Vagina (tissue), 2 donors: ENCODE data around the gene UTY. TPM values are rescaled to one million over a fixed set of nuclear protein-coding genes. Genes with fewer than 3 reads are reported as not detected.

Experiments
- DNase-seq, 2 donors: peaks; one replicate each; pipeline ENCODE4 v3.0.0-alpha.2; 2017; ENCODE audit errors: extremely low spot score in 2 of 2
- H3K27ac ChIP-seq: fragments of 200-600 bp; sonication (generic); one replicate; pipeline ENCODE4 v1.5.1; 2019
- H3K27me3 ChIP-seq: fragments of 200-600 bp; sonication (generic); one replicate; pipeline ENCODE4 v1.5.1; 2019
- H3K36me3 ChIP-seq, 2 donors: fragments of 200-600 bp; sonication (generic); one replicate each; pipeline ENCODE4 v1.5.1; 2017 to 2019
- H3K4me1 ChIP-seq: fragments of 200-600 bp; sonication (generic); one replicate; pipeline ENCODE4 v1.5.1; 2019
- H3K4me3 ChIP-seq, 2 donors: fragments of 200-600 bp; sonication (generic); 1 replicate in 1 of 2; 2 replicates in 1 of 2; pipeline ENCODE4 v1.5.1; 2016 to 2019
- H3K9me3 ChIP-seq: fragments of 200-600 bp; sonication (generic); one replicate; pipeline ENCODE4 v1.5.1; 2019
- POLR2A ChIP-seq, 2 donors: fragments of 450-650 bp; IDR thresholded peaks; one replicate each; pipeline ENCODE4 v1.6.1; 2017; ENCODE audit warnings: antibody characterized with exemption in 2 of 2, mild to moderate bottlenecking in 2 of 2, moderate library complexity in 2 of 2
- POLR2AphosphoS5 ChIP-seq, 2 donors: sonication (generic); formaldehyde crosslinking; IDR thresholded peaks; one replicate each; pipeline ENCODE4 v1.9.0; 2017; ENCODE audit warnings: antibody characterized with exemption in 2 of 2, mild to moderate bottlenecking in 2 of 2, low read depth in 1 of 2; ENCODE audit not compliant: insufficient read depth in 1 of 2
- intact Hi-C: fragments of 100-400 bp; cut with DNase I; formaldehyde crosslinking; loops from one replicate; pipeline ENCODE4 v1.15.1; 2023
- total RNA-seq: library from RNA; depleted of rRNA; stranded (reverse); fragments of >200 nt; gene quantifications from one replicate; pipeline ENCODE4 v1.2.3, GENCODE V29; 2016
- TF ChIP-seq, protein P1 (sequence below), 3 experiments: fragments of 450-650 bp in 2 of 3; fragments of 200-600 bp in 1 of 3; sonication (generic) in 1 of 3; IDR thresholded peaks; one replicate each; pipeline ENCODE4 v1.5.1; 2017 to 2019; ENCODE audit warnings: antibody characterized with exemption in 3 of 3, mild to moderate bottlenecking in 2 of 3, moderate library complexity in 2 of 3

The UTY gene
- total RNA-seq, 1 donor from 2014 or later, result not detected

DNA sequence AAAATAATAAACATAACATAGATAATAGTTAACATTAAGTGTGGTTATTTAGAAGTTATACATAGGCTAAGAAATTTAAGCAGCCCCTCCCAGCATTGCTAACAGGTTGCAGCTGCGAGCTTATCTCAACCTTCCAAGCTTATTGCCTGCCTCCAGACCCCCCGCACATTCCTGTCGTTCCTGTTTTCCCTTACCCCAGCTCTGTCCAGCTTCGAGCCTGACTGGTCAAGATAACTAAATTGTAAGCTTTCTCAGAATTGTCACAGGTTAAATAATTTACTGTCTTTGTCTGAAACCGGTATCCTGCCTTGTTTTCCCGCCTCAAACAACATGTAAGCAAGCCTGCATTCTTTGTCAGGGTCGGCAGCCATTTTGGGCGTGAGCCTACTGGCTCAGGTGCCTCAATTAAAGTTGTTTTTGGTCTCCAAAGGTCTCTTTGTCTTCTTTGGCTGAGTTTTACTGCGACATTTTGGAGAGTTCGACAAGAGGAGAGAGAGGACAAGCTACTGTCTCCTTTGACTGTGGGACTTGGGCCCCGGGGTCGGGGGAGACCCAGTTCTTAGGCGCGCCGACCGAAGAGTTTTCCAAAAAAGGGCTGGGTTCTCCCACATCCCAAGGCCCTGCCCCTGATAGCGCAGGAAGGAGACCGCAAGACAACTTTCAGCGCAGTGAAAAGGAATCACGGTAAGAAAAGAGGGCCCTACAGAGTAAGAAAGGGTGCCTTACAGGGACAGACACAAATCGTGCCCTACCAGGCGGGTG lies 44.4 kb downstream of the UTY start:
- Histone ChIP-seq H3K4me3 (no peak overlapping the region), H3K27me3 (no peaks in the 10 kb centered on the region), H3K36me3 (no peaks in the 10 kb centered on the region), H3K27ac (no peak overlapping the region), H3K4me1 (no peaks in the 10 kb centered on the region), H3K9me3 (no peaks in the 10 kb centered on the region)
- TF ChIP-seq POLR2AphosphoS5 (IDR thresholded peaks at IDR 0.05; ENCODE audit: insufficient read depth in 1 of 2, low read depth in 1 of 2) (no peak), POLR2A (IDR thresholded peaks at IDR 0.05) (no peak)
- TF ChIP-seq, protein P1, sequence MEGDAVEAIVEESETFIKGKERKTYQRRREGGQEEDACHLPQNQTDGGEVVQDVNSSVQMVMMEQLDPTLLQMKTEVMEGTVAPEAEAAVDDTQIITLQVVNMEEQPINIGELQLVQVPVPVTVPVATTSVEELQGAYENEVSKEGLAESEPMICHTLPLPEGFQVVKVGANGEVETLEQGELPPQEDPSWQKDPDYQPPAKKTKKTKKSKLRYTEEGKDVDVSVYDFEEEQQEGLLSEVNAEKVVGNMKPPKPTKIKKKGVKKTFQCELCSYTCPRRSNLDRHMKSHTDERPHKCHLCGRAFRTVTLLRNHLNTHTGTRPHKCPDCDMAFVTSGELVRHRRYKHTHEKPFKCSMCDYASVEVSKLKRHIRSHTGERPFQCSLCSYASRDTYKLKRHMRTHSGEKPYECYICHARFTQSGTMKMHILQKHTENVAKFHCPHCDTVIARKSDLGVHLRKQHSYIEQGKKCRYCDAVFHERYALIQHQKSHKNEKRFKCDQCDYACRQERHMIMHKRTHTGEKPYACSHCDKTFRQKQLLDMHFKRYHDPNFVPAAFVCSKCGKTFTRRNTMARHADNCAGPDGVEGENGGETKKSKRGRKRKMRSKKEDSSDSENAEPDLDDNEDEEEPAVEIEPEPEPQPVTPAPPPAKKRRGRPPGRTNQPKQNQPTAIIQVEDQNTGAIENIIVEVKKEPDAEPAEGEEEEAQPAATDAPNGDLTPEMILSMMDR (IDR thresholded peaks at IDR 0.05), result no peak
- intact Hi-C loops, result no loop called here
- no peak for DNase-seq

DNA sequence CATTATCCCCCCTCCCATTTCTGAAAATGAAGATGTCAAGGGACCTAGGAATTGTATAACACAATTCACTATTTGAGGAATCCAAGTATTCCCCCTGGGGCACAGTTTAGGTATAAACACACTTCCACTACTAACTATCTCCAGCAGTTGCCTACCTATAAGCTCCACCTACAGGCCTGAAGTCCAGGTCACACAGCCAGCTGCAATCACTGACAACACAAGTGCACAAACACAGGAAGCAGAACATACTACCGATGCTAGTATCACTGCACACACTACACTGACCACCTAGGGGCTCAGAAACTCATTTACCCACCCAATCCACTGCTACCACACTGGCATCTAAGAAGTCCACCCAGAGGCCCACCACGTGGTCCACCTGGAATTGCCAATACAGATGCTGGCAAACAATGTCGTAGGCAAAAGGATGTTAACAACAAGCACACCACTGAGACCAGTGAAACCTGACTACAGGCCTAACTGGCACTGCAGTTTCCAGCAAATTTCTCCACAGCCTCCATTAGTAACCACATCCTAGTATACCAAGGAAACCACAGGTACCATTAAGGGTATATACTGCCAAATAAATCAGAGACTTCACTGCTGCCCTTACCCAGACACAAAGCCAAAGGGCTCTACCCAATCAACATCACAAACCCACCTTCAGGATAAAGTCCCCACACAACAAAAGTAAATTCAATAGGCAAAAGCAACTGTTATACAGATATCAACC lies 47.4 kb downstream of the UTY start:
- intact Hi-C loops, result no loop called here
- H3K36me3 ChIP-seq, result no peaks in the 10 kb centered on the region
- no peaks in the 10 kb centered on the region for H3K9me3 ChIP-seq
- H3K27me3 ChIP-seq, result no peaks in the 10 kb centered on the region
- H3K27ac ChIP-seq, result no peak overlapping the region
- no peak for DNase-seq
- no peaks in the 10 kb centered on the region for H3K4me1 ChIP-seq
- H3K4me3 ChIP-seq, result no peak overlapping the region
- TF ChIP-seq, protein P1 (IDR thresholded peaks at IDR 0.05), result no peak
- TF ChIP-seq POLR2A (IDR thresholded peaks at IDR 0.05), result no peak
- TF ChIP-seq POLR2AphosphoS5 (IDR thresholded peaks at IDR 0.05; ENCODE audit: insufficient read depth in 1 of 2, low read depth in 1 of 2), result no peak

DNA sequence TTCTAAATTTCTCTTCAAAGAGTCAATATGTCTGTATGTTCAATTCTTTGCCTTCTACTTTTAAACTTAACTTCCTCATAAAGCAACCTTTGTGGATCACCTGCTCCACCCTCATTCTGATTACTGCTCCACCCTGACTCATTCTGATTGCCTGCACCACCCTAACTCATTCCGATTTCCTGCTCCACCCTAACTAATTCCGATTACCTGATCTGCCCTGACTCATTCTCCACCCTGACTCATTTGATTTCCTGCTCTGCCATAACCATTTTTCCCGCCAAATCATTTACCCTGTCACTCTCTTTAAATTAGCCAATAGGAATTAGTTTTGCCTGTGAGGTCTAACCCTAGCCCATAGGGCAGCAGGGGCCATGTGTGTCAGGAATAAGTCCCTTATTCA lies 50.3 kb downstream of the UTY start:
- Histone ChIP-seq H3K27me3 (no peaks in the 10 kb centered on the region), H3K4me1 (no peaks in the 10 kb centered on the region), H3K36me3 (no peaks in the 10 kb centered on the region), H3K27ac (no peak overlapping the region), H3K4me3 (no peak overlapping the region), H3K9me3 (no peaks in the 10 kb centered on the region)
- no peak for DNase-seq
- intact Hi-C loops, result no loop called here
- TF ChIP-seq, protein P1 (IDR thresholded peaks at IDR 0.05), result no peak
- no peak for TF ChIP-seq POLR2AphosphoS5 (IDR thresholded peaks at IDR 0.05; ENCODE audit: insufficient read depth in 1 of 2, low read depth in 1 of 2)
- TF ChIP-seq POLR2A (IDR thresholded peaks at IDR 0.05), result no peak

DNA sequence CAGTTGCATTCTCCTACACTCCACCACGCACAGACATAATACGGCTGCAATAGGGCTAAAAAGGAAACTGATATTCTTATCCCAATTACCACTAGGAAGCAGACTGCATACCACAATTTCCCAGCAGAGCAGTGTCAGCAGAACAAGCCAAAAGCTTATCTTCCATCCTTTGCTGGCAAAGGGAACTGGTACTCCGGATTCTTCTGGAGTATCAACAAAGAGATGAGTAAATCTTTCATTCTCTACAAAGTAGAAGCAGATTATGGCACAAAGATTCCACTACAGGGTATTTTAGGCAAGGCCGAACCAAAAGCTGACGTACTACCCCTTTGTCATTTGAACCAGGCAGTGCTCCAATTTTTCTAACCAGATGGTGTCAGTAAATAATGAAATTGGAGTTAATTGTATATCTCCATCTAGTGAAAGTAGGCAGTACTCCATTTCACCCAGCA lies 56.5 kb downstream of the UTY start:
- intact Hi-C loops, result no loop called here
- H3K36me3 ChIP-seq, result no peaks in the 10 kb centered on the region
- no peaks in the 10 kb centered on the region for H3K4me1 ChIP-seq
- no peak for TF ChIP-seq POLR2AphosphoS5 (IDR thresholded peaks at IDR 0.05; ENCODE audit: insufficient read depth in 1 of 2, low read depth in 1 of 2)
- no peak for TF ChIP-seq POLR2A (IDR thresholded peaks at IDR 0.05)
- no peak overlapping the region for H3K4me3 ChIP-seq
- H3K27ac ChIP-seq, result no peak overlapping the region
- DNase-seq, result no peak
- no peaks in the 10 kb centered on the region for H3K27me3 ChIP-seq
- H3K9me3 ChIP-seq, result no peaks in the 10 kb centered on the region

DNA sequence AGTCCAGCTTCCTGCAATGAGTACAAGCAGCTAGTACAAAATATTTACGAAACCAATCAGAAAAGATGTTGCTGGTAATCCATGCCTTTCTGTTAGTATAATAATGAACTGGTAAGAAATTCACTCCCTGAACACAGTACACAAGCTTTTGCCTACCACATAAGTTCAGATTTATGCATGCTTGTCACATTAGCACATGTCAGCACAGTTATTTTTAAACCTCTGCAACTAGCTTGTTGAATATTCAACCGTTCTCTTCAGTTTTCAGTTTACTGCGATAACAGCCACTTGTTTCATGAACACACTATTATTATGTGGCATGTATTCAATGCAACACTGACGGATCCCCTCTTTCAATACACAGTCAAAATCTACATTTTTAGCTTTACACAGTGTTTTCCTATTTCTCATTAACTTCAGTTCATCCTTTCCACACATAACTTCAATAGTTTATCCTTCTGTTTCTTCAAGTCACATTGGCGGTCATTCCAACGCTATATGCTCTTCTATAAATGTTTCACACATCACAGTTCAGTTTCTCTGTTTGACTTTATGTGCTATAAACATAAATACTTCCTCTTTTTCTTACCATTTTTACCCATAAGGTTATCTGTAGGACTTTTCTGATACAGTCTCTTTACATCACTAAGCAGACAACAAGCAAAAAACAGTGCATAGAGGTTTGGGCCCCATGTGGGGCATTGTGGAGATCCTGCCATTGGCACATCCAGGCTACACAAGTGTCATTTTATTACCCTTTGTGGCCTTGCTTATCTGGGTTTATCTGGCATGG lies 62.8 kb downstream of the UTY start:
- Histone ChIP-seq H3K36me3 (no peaks in the 10 kb centered on the region), H3K27ac (no peak overlapping the region), H3K4me3 (no peak overlapping the region), H3K9me3 (no peaks in the 10 kb centered on the region), H3K4me1 (no peaks in the 10 kb centered on the region), H3K27me3 (no peaks in the 10 kb centered on the region)
- no peak for TF ChIP-seq POLR2AphosphoS5 (IDR thresholded peaks at IDR 0.05; ENCODE audit: insufficient read depth in 1 of 2, low read depth in 1 of 2)
- TF ChIP-seq, protein P1 (IDR thresholded peaks at IDR 0.05), result no peak
- intact Hi-C loops, result no loop called here
- DNase-seq, result no peak
